Glomerular endothelial cell (primary cell): ENCODE data around the gene MS4A13. TPM values are rescaled to one million over a fixed set of nuclear protein-coding genes. Genes with fewer than 3 reads are reported as not detected.
"Not testable (repeated sequence)": the region's sequence is repeated elsewhere in the genome, so short reads cannot be mapped to it uniquely, and the experiment has no call there.

Source experiments
- DNase-seq: peaks from one replicate; pipeline ENCODE4 v3.0.0-alpha.2; 2011; ENCODE audit warnings: low read depth, low spot score; ENCODE audit errors: extremely low read depth
- total RNA-seq: library from RNA; depleted of rRNA; stranded (reverse); fragments of >200 nt; gene quantifications from 2 replicates; pipeline ENCODE4 v1.2.3, GENCODE V29; 2015

Gene MS4A13
- total RNA-seq, 1 donor from 2014 or later: not detected

GRCh38 chr11:60528934-60529333 lies 13.7 kb downstream of the MS4A13 start:
- DNase-seq: no peak

- no peak for DNase-seq
Measured at GRCh38 chr11:60530454-60531100, 15.4 kb downstream of the MS4A13 start.

GRCh38 chr11:60532383-60532782 lies 17.2 kb downstream of the MS4A13 start:
- DNase-seq: not testable (repeated sequence)

- not testable (repeated sequence) for DNase-seq
Measured at GRCh38 chr11:60538627-60539026, 23.4 kb downstream of the MS4A13 start.

GRCh38 chr11:60544077-60544476 lies 28.9 kb downstream of the MS4A13 start:
- DNase-seq: no peak

GRCh38 chr11:60561254-60561653 lies 46.1 kb downstream of the MS4A13 start:
- DNase-seq: no peak

GRCh38 chr11:60563553-60564235 lies 48.5 kb downstream of the MS4A13 start:
- no peak for DNase-seq

- no peak for DNase-seq
Measured at GRCh38 chr11:60566776-60567175, 51.6 kb downstream of the MS4A13 start.

GRCh38 chr11:60570970-60571369 lies 55.8 kb downstream of the MS4A13 start:
- no peak for DNase-seq

GRCh38 chr11:60589611-60590010 lies 74.4 kb downstream of the MS4A13 start:
- DNase-seq: no peak

Other genes with a start within 250 kb of the MS4A13 start
- not detected in 2 replicates for gene MS4A4A, start 234.7 kb upstream of the MS4A13 start, total RNA-seq
- not detected in 2 replicates for gene MS4A6E, start 188.1 kb upstream of the MS4A13 start, total RNA-seq
- gene MS4A7, start 136.9 kb upstream of the MS4A13 start, total RNA-seq: not detected in 2 replicates
- gene MS4A14, start 118.9 kb upstream of the MS4A13 start, total RNA-seq: not detected in 2 replicates
- not detected in 2 replicates for gene MS4A5, start 85.8 kb upstream of the MS4A13 start, total RNA-seq
- gene MS4A1, start 59.5 kb upstream of the MS4A13 start, total RNA-seq: not detected in 2 replicates
- not detected in 2 replicates for gene MS4A12, start 22.6 kb upstream of the MS4A13 start, total RNA-seq
- gene MS4A8, start 184.2 kb downstream of the MS4A13 start, total RNA-seq: not detected in 2 replicates
- not detected in 2 replicates for gene MS4A18, start 209.3 kb downstream of the MS4A13 start, total RNA-seq
- not detected in 2 replicates for gene MS4A15, start 241.5 kb downstream of the MS4A13 start, total RNA-seq